ENCODE measurements around the gene ZNF619.

DNA sequence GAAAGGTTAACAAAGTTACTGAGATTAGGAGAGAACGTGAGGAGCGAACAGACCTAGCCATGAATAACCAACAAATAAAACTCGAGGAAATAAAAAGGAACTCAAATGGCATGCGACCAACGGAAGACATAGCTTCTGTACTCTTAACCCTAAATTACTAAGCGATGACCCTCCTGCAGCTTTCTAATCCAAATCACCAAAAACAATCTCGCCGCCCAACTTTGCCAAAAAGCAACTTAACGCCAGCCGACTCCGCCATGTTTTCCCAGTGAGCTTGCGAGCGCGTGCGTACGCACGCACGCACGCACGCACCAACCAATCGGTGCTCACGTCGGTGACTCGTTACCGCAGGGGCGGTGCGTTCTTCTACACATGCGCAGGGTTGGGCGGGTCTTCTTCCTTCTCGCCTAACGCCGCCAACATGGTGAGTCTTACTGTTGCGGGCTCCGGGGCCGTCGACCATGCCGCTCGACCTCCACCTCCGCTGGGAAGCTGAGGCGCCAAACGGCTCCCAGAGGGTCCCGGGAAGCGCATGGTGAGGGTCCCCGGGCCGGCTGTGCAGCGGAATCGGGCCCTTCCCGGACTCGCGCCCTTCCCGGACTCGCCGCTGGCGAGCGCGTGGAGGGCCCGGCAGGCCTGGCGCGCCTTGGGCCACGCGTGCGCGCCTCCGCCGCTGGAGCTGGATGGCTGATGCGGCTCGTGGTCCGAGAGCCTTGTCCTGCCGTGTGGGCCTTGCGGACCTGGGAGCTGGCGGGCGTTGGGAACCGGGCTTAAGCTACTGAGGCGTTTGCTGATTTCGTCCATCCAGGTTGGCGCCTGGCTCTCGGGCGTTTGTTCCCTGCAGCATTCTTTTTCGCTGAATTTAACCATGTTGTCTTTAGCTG lies 19.7 kb upstream of the ZNF619 start, which contains the start of gene RPL14:
- TF ChIP-seq POLR2A (IDR thresholded peaks at IDR 0.05; ENCODE audit: low read length): peak; percentile 99
- TF ChIP-seq GATA1 (IDR thresholded peaks at IDR 0.05; ENCODE audit: low read depth, low read length): no peak
